Measurements from ENCODE around the gene ACACA.

DNA sequence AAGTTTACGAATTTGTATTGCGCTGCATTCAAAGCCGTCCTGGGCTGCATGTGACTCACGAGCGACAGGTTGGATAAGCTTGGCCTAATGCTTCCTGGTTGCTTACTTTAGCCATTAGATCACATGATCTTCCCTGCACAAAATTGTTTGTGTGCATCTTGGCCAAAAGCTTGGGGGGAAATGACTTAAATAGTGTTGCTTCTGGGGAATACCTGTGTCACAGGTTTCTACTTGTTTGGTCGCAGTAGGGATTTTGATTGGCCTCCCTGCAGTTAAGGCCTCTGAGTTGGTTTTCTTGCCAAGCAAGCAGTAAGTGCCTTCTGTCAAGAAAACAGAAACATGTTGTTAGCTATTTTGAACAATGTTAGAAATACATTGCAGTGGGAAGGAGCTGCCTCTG, 43.5 kb upstream of the ACACA start:
- TF ChIP-seq, protein P1, sequence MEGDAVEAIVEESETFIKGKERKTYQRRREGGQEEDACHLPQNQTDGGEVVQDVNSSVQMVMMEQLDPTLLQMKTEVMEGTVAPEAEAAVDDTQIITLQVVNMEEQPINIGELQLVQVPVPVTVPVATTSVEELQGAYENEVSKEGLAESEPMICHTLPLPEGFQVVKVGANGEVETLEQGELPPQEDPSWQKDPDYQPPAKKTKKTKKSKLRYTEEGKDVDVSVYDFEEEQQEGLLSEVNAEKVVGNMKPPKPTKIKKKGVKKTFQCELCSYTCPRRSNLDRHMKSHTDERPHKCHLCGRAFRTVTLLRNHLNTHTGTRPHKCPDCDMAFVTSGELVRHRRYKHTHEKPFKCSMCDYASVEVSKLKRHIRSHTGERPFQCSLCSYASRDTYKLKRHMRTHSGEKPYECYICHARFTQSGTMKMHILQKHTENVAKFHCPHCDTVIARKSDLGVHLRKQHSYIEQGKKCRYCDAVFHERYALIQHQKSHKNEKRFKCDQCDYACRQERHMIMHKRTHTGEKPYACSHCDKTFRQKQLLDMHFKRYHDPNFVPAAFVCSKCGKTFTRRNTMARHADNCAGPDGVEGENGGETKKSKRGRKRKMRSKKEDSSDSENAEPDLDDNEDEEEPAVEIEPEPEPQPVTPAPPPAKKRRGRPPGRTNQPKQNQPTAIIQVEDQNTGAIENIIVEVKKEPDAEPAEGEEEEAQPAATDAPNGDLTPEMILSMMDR (conservative IDR thresholded peaks at IDR 0.05; ENCODE audit: low read depth in 2 of 2) = no peak
- TF ChIP-seq POLR2AphosphoS5 (IDR thresholded peaks at IDR 0.05; ENCODE audit: low read depth) (no peak), EZH2phosphoT487 (IDR thresholded peaks at IDR 0.05; ENCODE audit: unreplicated experiment) (no peak), CREB1 (CRISPR knock-in tag; IDR thresholded peaks at IDR 0.05; ENCODE audit: low read depth) (no peak), EZH2 (IDR thresholded peaks at IDR 0.05; ENCODE audit: low read depth, unreplicated experiment) (no peak), ZNF114 (CRISPR knock-in tag; IDR thresholded peaks at IDR 0.05) (no peak), JUNB (IDR thresholded peaks at IDR 0.05; ENCODE audit: unreplicated experiment) (no peak), NANOG (IDR thresholded peaks at IDR 0.05; ENCODE audit: borderline replicate concordance) (no peak), STAT1 (IDR thresholded peaks at IDR 0.05; ENCODE audit: unreplicated experiment) (no peak)
- TF ChIP-seq, protein P2, sequence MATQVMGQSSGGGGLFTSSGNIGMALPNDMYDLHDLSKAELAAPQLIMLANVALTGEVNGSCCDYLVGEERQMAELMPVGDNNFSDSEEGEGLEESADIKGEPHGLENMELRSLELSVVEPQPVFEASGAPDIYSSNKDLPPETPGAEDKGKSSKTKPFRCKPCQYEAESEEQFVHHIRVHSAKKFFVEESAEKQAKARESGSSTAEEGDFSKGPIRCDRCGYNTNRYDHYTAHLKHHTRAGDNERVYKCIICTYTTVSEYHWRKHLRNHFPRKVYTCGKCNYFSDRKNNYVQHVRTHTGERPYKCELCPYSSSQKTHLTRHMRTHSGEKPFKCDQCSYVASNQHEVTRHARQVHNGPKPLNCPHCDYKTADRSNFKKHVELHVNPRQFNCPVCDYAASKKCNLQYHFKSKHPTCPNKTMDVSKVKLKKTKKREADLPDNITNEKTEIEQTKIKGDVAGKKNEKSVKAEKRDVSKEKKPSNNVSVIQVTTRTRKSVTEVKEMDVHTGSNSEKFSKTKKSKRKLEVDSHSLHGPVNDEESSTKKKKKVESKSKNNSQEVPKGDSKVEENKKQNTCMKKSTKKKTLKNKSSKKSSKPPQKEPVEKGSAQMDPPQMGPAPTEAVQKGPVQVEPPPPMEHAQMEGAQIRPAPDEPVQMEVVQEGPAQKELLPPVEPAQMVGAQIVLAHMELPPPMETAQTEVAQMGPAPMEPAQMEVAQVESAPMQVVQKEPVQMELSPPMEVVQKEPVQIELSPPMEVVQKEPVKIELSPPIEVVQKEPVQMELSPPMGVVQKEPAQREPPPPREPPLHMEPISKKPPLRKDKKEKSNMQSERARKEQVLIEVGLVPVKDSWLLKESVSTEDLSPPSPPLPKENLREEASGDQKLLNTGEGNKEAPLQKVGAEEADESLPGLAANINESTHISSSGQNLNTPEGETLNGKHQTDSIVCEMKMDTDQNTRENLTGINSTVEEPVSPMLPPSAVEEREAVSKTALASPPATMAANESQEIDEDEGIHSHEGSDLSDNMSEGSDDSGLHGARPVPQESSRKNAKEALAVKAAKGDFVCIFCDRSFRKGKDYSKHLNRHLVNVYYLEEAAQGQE (IDR thresholded peaks at IDR 0.05; ENCODE audit: unreplicated experiment) = no peak
- TF ChIP-seq, protein P3, sequence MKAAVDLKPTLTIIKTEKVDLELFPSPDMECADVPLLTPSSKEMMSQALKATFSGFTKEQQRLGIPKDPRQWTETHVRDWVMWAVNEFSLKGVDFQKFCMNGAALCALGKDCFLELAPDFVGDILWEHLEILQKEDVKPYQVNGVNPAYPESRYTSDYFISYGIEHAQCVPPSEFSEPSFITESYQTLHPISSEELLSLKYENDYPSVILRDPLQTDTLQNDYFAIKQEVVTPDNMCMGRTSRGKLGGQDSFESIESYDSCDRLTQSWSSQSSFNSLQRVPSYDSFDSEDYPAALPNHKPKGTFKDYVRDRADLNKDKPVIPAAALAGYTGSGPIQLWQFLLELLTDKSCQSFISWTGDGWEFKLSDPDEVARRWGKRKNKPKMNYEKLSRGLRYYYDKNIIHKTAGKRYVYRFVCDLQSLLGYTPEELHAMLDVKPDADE (IDR thresholded peaks at IDR 0.05) = no peak
- TF ChIP-seq, protein P4, sequence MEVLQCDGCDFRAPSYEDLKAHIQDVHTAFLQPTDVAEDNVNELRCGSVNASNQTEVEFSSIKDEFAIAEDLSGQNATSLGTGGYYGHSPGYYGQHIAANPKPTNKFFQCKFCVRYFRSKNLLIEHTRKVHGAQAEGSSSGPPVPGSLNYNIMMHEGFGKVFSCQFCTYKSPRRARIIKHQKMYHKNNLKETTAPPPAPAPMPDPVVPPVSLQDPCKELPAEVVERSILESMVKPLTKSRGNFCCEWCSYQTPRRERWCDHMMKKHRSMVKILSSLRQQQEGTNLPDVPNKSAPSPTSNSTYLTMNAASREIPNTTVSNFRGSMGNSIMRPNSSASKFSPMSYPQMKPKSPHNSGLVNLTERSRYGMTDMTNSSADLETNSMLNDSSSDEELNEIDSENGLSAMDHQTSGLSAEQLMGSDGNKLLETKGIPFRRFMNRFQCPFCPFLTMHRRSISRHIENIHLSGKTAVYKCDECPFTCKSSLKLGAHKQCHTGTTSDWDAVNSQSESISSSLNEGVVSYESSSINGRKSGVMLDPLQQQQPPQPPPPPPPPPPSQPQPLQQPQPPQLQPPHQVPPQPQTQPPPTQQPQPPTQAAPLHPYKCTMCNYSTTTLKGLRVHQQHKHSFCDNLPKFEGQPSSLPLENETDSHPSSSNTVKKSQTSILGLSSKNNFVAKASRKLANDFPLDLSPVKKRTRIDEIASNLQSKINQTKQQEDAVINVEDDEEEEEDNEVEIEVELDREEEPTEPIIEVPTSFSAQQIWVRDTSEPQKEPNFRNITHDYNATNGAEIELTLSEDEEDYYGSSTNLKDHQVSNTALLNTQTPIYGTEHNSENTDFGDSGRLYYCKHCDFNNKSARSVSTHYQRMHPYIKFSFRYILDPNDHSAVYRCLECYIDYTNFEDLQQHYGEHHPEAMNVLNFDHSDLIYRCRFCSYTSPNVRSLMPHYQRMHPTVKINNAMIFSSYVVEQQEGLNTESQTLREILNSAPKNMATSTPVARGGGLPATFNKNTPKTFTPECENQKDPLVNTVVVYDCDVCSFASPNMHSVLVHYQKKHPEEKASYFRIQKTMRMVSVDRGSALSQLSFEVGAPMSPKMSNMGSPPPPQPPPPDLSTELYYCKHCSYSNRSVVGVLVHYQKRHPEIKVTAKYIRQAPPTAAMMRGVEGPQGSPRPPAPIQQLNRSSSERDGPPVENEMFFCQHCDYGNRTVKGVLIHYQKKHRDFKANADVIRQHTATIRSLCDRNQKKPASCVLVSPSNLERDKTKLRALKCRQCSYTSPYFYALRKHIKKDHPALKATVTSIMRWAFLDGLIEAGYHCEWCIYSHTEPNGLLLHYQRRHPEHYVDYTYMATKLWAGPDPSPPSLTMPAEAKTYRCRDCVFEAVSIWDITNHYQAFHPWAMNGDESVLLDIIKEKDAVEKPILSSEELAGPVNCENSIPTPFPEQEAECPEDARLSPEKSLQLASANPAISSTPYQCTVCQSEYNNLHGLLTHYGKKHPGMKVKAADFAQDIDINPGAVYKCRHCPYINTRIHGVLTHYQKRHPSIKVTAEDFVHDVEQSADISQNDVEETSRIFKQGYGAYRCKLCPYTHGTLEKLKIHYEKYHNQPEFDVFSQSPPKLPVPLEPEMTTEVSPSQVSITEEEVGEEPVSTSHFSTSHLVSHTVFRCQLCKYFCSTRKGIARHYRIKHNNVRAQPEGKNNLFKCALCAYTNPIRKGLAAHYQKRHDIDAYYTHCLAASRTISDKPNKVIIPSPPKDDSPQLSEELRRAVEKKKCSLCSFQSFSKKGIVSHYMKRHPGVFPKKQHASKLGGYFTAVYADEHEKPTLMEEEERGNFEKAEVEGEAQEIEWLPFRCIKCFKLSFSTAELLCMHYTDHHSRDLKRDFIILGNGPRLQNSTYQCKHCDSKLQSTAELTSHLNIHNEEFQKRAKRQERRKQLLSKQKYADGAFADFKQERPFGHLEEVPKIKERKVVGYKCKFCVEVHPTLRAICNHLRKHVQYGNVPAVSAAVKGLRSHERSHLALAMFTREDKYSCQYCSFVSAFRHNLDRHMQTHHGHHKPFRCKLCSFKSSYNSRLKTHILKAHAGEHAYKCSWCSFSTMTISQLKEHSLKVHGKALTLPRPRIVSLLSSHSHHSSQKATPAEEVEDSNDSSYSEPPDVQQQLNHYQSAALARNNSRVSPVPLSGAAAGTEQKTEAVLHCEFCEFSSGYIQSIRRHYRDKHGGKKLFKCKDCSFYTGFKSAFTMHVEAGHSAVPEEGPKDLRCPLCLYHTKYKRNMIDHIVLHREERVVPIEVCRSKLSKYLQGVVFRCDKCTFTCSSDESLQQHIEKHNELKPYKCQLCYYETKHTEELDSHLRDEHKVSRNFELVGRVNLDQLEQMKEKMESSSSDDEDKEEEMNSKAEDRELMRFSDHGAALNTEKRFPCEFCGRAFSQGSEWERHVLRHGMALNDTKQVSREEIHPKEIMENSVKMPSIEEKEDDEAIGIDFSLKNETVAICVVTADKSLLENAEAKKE (CRISPR knock-in tag; IDR thresholded peaks at IDR 0.05) = no peak

All from GM23338 (cell line).